ENCODE data around the gene FNDC3B. TPM values are rescaled to one million over a fixed set of nuclear protein-coding genes. Genes with fewer than 3 reads are reported as not detected.
A peak's percentile ranks its signal among the peaks of the same experiment; 100 is the strongest.

FNDC3B gene
- total and polyA plus RNA-seq, 12 donors = 9.7 to 118 (median 85.0) TPM

DNA sequence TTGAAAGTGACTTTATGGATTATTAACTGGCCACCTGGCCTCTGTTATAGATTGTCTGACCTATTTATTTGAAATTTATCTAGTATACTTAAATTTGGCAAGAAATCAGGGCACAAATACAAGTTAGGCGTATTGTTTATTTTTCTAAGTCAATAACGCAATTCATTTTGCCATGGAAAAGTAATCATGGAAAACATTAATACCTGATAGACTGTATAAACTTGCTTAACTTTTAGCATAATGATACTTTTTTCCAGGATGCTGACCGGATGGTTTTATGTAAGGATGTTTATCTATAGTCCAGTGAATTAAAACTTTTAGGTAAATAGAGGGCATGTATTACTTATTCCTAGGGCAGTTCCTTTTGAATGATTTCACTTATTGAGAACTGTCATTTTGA lies 20.2 kb downstream of the FNDC3B start:
- Histone ChIP-seq H3K4me1 (peaks cover 27 to 99% (median 89%) of the 10 kb centered on the region in 9 donors), H3K36me3 (peaks cover 0 to 28% (median 0%) of the 10 kb centered on the region in 9 donors), H3K4me3 (no peak overlapping the region), H3K27me3 (no peaks in the 10 kb centered on the region), H3K27ac (no peak overlapping the region), H3K9me3 (no peaks in the 10 kb centered on the region)
- ATAC-seq (no peak), DNase-seq (no peak)
- intact Hi-C loops (cut with DNase I) = no loop called here
- 74 to 83% methylated on average over 3 of the region's 3 CpGs for WGBS, 2 donors
- TF ChIP-seq, protein P1, sequence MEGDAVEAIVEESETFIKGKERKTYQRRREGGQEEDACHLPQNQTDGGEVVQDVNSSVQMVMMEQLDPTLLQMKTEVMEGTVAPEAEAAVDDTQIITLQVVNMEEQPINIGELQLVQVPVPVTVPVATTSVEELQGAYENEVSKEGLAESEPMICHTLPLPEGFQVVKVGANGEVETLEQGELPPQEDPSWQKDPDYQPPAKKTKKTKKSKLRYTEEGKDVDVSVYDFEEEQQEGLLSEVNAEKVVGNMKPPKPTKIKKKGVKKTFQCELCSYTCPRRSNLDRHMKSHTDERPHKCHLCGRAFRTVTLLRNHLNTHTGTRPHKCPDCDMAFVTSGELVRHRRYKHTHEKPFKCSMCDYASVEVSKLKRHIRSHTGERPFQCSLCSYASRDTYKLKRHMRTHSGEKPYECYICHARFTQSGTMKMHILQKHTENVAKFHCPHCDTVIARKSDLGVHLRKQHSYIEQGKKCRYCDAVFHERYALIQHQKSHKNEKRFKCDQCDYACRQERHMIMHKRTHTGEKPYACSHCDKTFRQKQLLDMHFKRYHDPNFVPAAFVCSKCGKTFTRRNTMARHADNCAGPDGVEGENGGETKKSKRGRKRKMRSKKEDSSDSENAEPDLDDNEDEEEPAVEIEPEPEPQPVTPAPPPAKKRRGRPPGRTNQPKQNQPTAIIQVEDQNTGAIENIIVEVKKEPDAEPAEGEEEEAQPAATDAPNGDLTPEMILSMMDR (IDR thresholded peaks at IDR 0.05) = no peak

DNA sequence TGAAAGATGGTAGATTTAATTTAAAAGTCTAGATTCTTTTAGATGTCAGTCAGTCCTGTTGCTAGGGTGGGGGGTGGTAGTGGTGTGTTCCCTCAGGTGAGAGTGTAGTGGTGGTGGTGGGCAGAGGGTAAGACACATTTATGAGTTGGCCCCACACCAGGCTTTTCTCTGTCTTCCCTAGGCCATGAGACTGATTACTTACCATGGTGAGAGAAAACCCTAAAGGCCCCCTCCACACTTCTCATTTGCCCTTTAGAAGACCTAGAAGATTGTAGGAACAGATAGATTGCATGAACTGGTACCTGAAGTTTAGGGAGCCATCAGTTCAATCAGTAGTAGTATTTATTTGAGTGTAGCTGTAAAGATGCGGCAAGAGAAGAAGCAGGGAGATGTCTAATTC lies 20.9 kb downstream of the FNDC3B start:
- H3K4me1 ChIP-seq = peaks cover 25 to 99% (median 87%) of the 10 kb centered on the region in 9 donors
- ATAC-seq = no peak
- H3K36me3 ChIP-seq = peaks cover 0 to 24% (median 0%) of the 10 kb centered on the region in 9 donors
- no peaks in the 10 kb centered on the region for H3K9me3 ChIP-seq
- 96 to 100% methylated on average over 1 of the region's 1 CpG for WGBS, 2 donors
- no peak for DNase-seq
- intact Hi-C loops (cut with DNase I) = no loop called here
- H3K4me3 ChIP-seq = no peak overlapping the region
- H3K27ac ChIP-seq = no peak overlapping the region
- TF ChIP-seq, protein P1 (IDR thresholded peaks at IDR 0.05) = no peak
- H3K27me3 ChIP-seq = no peaks in the 10 kb centered on the region

DNA sequence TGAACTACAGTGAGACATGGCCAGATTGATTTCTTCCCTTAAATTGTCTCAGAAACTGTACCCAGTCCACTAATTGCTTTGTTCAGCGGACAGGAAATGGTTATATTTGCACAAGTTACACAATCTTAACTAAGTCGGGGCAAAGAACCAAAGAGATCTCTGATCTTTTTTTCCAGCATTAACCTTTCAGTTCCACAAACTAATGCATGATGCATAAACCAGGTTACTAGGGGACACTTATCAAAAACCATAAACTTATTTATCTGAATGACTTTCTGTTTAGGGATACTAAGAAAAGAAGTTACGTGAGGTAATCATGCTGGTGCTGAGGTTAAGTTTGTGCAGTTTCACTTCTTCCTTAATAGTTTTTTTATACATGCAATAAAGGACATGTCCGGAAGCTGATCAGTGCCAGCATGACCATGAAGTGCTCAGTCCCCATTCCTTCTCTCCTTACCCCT lies 22.4 kb downstream of the FNDC3B start:
- ATAC-seq = peak in 7 of 8 donors; percentile 20 to 75 (median 56)
- TF ChIP-seq, protein P1 (IDR thresholded peaks at IDR 0.05) = no peak
- Histone ChIP-seq H3K27ac (peak overlapping the region in 4 of 10 donors; percentile 31 to 67 (median 46)), H3K4me3 (peak overlapping the region in 5 of 10 donors; percentile 7 to 27 (median 14)), H3K9me3 (no peaks in the 10 kb centered on the region), H3K4me1 (peaks cover 17 to 99% (median 88%) of the 10 kb centered on the region in 9 donors), H3K27me3 (no peaks in the 10 kb centered on the region), H3K36me3 (peaks cover 0 to 24% (median 0%) of the 10 kb centered on the region in 9 donors)
- no peak for DNase-seq
- WGBS, 2 donors = 21 to 27% methylated on average over 4 of the region's 4 CpGs
- intact Hi-C loops (cut with DNase I) = no loop called here

GRCh38 chr3:172062761-172063160 lies 23.4 kb downstream of the FNDC3B start:
- peak overlapping the region in 2 of 10 donors; percentile 35 to 39 for H3K27ac ChIP-seq
- H3K27me3 ChIP-seq = no peaks in the 10 kb centered on the region
- DNase-seq (no peak), ATAC-seq (no peak)
- WGBS, 2 donors = 95 to 99% methylated on average over 3 of the region's 3 CpGs
- no peaks in the 10 kb centered on the region for H3K9me3 ChIP-seq
- H3K4me1 ChIP-seq = peaks cover 9 to 99% (median 88%) of the 10 kb centered on the region in 9 donors
- H3K36me3 ChIP-seq = peaks cover 0 to 24% (median 0%) of the 10 kb centered on the region in 9 donors
- TF ChIP-seq, protein P1 (IDR thresholded peaks at IDR 0.05) = no peak
- intact Hi-C loops (cut with DNase I) = no loop called here
- no peak overlapping the region for H3K4me3 ChIP-seq

Measured in heart right ventricle (tissue), 16 donors.